GM21360 (cell line): ENCODE measurements around the gene CRCP.
"Not testable (repeated sequence)": the region's sequence is repeated elsewhere in the genome, so short reads cannot be mapped to it uniquely, and the experiment has no call there.

ENCODE experiments used
- ATAC-seq: cut with Tn5 transposase; IDR thresholded peaks from one replicate; pipeline ENCODE4 v1.9.1; 2021; ENCODE audit warnings: mild to moderate bottlenecking, moderate library complexity; ENCODE audit not compliant: unreplicated experiment

The CRCP gene

GRCh38 chr7:66114743-66115649, at the start of gene CRCP:
TSS of gene CRCP (plus strand) at chr7:66114847. CDS start at chr7:66114963, 116 bp downstream.
- peak; percentile 83 for ATAC-seq

GRCh38 chr7:66069732-66070131, 44.9 kb upstream of the CRCP start:
- ATAC-seq = no peak

GRCh38 chr7:66070222-66070621, 44.4 kb upstream of the CRCP start:
- no peak for ATAC-seq

GRCh38 chr7:66072208-66072607, 42.4 kb upstream of the CRCP start:
- not testable (repeated sequence) for ATAC-seq

GRCh38 chr7:66075590-66076461, 38.8 kb upstream of the CRCP start, which contains the start of gene ASL:
TSS of gene ASL (plus strand) at chr7:66075819. CDS start at chr7:66076082, 263 bp downstream.
- ATAC-seq = peak; percentile 98

GRCh38 chr7:66076462-66077329, 38.0 kb upstream of the CRCP start:
- ATAC-seq = no peak

- ATAC-seq = no peak
Measured at GRCh38 chr7:66078067-66078466, 36.6 kb upstream of the CRCP start.

GRCh38 chr7:66082083-66082482, 32.6 kb upstream of the CRCP start:
- no peak for ATAC-seq

- ATAC-seq = no peak
Measured at GRCh38 chr7:66082886-66083415, 31.7 kb upstream of the CRCP start.

- ATAC-seq = no peak
Measured at GRCh38 chr7:66083677-66084076, 31.0 kb upstream of the CRCP start.

- ATAC-seq = no peak
Measured at GRCh38 chr7:66088861-66089838, 25.5 kb upstream of the CRCP start.

- no peak for ATAC-seq
Measured at GRCh38 chr7:66092654-66093053, 22.0 kb upstream of the CRCP start.

- ATAC-seq = no peak
Measured at GRCh38 chr7:66095010-66095409, 19.6 kb upstream of the CRCP start.

GRCh38 chr7:66099232-66099550, 15.5 kb upstream of the CRCP start:
- no peak for ATAC-seq

- ATAC-seq = peak; percentile 80
Measured at GRCh38 chr7:66099551-66100407, 14.9 kb upstream of the CRCP start.

- ATAC-seq = no peak
Measured at GRCh38 chr7:66100408-66101050, 14.1 kb upstream of the CRCP start.

GRCh38 chr7:66102168-66102567, 12.5 kb upstream of the CRCP start:
- not testable (repeated sequence) for ATAC-seq

GRCh38 chr7:66103994-66104393, 10.7 kb upstream of the CRCP start:
- not testable (repeated sequence) for ATAC-seq
